ENCODE results near the gene CCT2. TPM values are rescaled to one million over a fixed set of nuclear protein-coding genes. Genes with fewer than 3 reads are reported as not detected.

CCT2 gene
- total RNA-seq, 4 donors from 2014 or later = 59.1 to 200 (median 152) TPM

GRCh38 chr12:69575346-69575745 is 9.9 kb upstream of the CCT2 start:
- H3K9me3 ChIP-seq = no peaks in the 10 kb centered on the region
- no peaks in the 10 kb centered on the region for H3K4me1 ChIP-seq
- TF ChIP-seq CTCF (IDR thresholded peaks at IDR 0.05) (no peak), POLR2A (IDR thresholded peaks at IDR 0.05) (no peak)
- DNase-seq = no peak
- intact Hi-C loops (cut with DNase I; ENCODE audit: low total_unique reads) = loop anchor here (10.0 kb wide), 1 partner anchor 161 kb away; no protein-coding TSS in a partner anchor
- H3K27ac ChIP-seq = no peak overlapping the region
- no peaks in the 10 kb centered on the region for H3K27me3 ChIP-seq
- H3K4me3 ChIP-seq = no peak overlapping the region
- H3K36me3 ChIP-seq = no peaks in the 10 kb centered on the region

- no peaks in the 10 kb centered on the region for H3K36me3 ChIP-seq
- H3K27me3 ChIP-seq = no peaks in the 10 kb centered on the region
- H3K9me3 ChIP-seq = no peaks in the 10 kb centered on the region
- no peak for DNase-seq
- TF ChIP-seq CTCF (IDR thresholded peaks at IDR 0.05) = no peak
- no peak for TF ChIP-seq POLR2A (IDR thresholded peaks at IDR 0.05)
- no peak overlapping the region for H3K4me3 ChIP-seq
- intact Hi-C loops (cut with DNase I; ENCODE audit: low total_unique reads) = loop anchor here (10.0 kb wide), 1 partner anchor 163 kb away; no protein-coding TSS in a partner anchor
- no peak overlapping the region for H3K27ac ChIP-seq
- H3K4me1 ChIP-seq = no peaks in the 10 kb centered on the region
Measured at GRCh38 chr12:69578283-69578682, 7.0 kb upstream of the CCT2 start.

GRCh38 chr12:69579029-69579428 is 6.2 kb upstream of the CCT2 start:
- Histone ChIP-seq H3K27ac (no peak overlapping the region), H3K4me1 (no peaks in the 10 kb centered on the region), H3K27me3 (no peaks in the 10 kb centered on the region), H3K4me3 (no peak overlapping the region), H3K9me3 (no peaks in the 10 kb centered on the region), H3K36me3 (no peaks in the 10 kb centered on the region)
- DNase-seq = no peak
- TF ChIP-seq POLR2A (IDR thresholded peaks at IDR 0.05) = no peak
- TF ChIP-seq CTCF (IDR thresholded peaks at IDR 0.05) = no peak
- intact Hi-C loops (cut with DNase I; ENCODE audit: low total_unique reads) = loop anchor here (10.0 kb wide), 1 partner anchor 164 kb away; no protein-coding TSS in a partner anchor

- intact Hi-C loops (cut with DNase I; ENCODE audit: low total_unique reads) = loop anchor here (10.0 kb wide), 1 partner anchor 105 kb away; the partner anchor contains the start of gene FRS2
- H3K4me3 ChIP-seq = no peak overlapping the region
- no peak for DNase-seq
- TF ChIP-seq POLR2A (IDR thresholded peaks at IDR 0.05) (no peak), CTCF (IDR thresholded peaks at IDR 0.05) (no peak)
- no peak overlapping the region for H3K27ac ChIP-seq
- no peaks in the 10 kb centered on the region for H3K36me3 ChIP-seq
- H3K4me1 ChIP-seq = no peaks in the 10 kb centered on the region
- H3K9me3 ChIP-seq = no peaks in the 10 kb centered on the region
- no peaks in the 10 kb centered on the region for H3K27me3 ChIP-seq
Measured at GRCh38 chr12:69580074-69580473, 5.2 kb upstream of the CCT2 start.

- Histone ChIP-seq H3K9me3 (no peaks in the 10 kb centered on the region), H3K27ac (no peak overlapping the region), H3K36me3 (no peaks in the 10 kb centered on the region), H3K27me3 (no peaks in the 10 kb centered on the region), H3K4me1 (no peaks in the 10 kb centered on the region), H3K4me3 (no peak overlapping the region)
- DNase-seq = no peak
- TF ChIP-seq CTCF (IDR thresholded peaks at IDR 0.05) = no peak
- TF ChIP-seq POLR2A (IDR thresholded peaks at IDR 0.05) = no peak
- intact Hi-C loops (cut with DNase I; ENCODE audit: low total_unique reads) = loop anchor here (10.0 kb wide), 1 partner anchor 108 kb away; the partner anchor contains the start of gene FRS2
Measured at GRCh38 chr12:69583203-69583602, 2.1 kb upstream of the CCT2 start.

All from uterus (tissue), 4 donors.